H1 (cell line): Measurements from ENCODE around the gene KCNB1. TPM values are rescaled to one million over a fixed set of nuclear protein-coding genes. Genes with fewer than 3 reads are reported as not detected.

Source experiments
- CTCF ChIA-PET: fragments of 300-600 bp; sonication (Branson Sonifier 250); formaldehyde crosslinking; loops from one replicate; lab custom pipeline; 2021; ENCODE audit not compliant: partially characterized antibody; lab: Charles Lee
- POLR2A ChIA-PET: fragments of 300-600 bp; sonication (Branson Sonifier 250); formaldehyde crosslinking; loops from one replicate; lab custom pipeline; 2021; ENCODE audit warnings: inconsistent platforms; ENCODE audit not compliant: partially characterized antibody; lab: Charles Lee
- DNase-seq, 2 experiments: peaks; one replicate each; pipeline versions ENCODE4 v3.0.0 to v3.0.0-alpha.2; 2010 to 2022; ENCODE audit warnings: low spot score in 2 of 2, low read depth in 1 of 2, mixed read lengths in 1 of 2
- FAIRE-seq: peaks from 2 replicates; lab custom pipeline; 2011; peaks lifted over from hg19 to GRCh38; lab: Jason Lieb, UNC
- H2AFZ ChIP-seq: 2 replicates; pipeline ENCODE4 v1.8.1; 2012; ENCODE audit warnings: low read length, inconsistent platforms
- H2AK5ac ChIP-seq: 2 replicates; pipeline ENCODE4 v1.6.1; 2013; ENCODE audit warnings: low read depth, low read length
- H2BK120ac ChIP-seq: replicated peaks from 2 replicates; pipeline ENCODE3; 2013; ENCODE audit warnings: low read depth, low read length, inconsistent platforms
- H2BK12ac ChIP-seq: 2 replicates; pipeline ENCODE4 v1.6.1; 2013; ENCODE audit warnings: low read depth, low read length
- H2BK15ac ChIP-seq: 2 replicates; pipeline ENCODE4 v1.6.1; 2013; ENCODE audit warnings: low read length
- H2BK20ac ChIP-seq: 2 replicates; pipeline ENCODE4 v1.6.1; 2013; ENCODE audit warnings: low read length
- H2BK5ac ChIP-seq: 2 replicates; pipeline ENCODE4 v1.6.1; 2013; ENCODE audit warnings: low read depth, low read length
- H3K14ac ChIP-seq: 2 replicates; pipeline ENCODE4 v1.6.1; 2013; ENCODE audit warnings: inconsistent platforms; ENCODE audit not compliant: insufficient read length
- H3K18ac ChIP-seq: 2 replicates; pipeline ENCODE4 v1.6.1; 2013; ENCODE audit warnings: low read length; ENCODE audit errors: extremely low read depth
- H3K23ac ChIP-seq: 2 replicates; pipeline ENCODE4 v1.6.1; 2013; ENCODE audit warnings: inconsistent platforms; ENCODE audit not compliant: insufficient read length
- H3K23me2 ChIP-seq: 2 replicates; pipeline ENCODE4 v1.6.1; 2013; ENCODE audit warnings: low read depth, low read length
- H3K27ac ChIP-seq: 2 replicates; pipeline ENCODE4 v1.6.1; 2011; ENCODE audit warnings: low read depth, low read length, inconsistent platforms
- H3K27me3 ChIP-seq, 4 experiments: replicated peaks in 1 of 4; 1 replicate in 1 of 4; 2 replicates in 3 of 4; pipeline versions ENCODE4 v1.6.1 to v1.8.1; 2011 to 2013; ENCODE audit warnings: low read length in 3 of 4, mild to moderate bottlenecking in 3 of 4, inconsistent platforms in 2 of 4, mixed read lengths in 2 of 4, moderate library complexity in 1 of 4; ENCODE audit not compliant: control insufficient read depth in 3 of 4, insufficient read depth in 3 of 4; ENCODE audit errors: extremely low read depth in 1 of 4
- H3K36me3 ChIP-seq, 4 experiments: 2 replicates each; pipeline versions ENCODE4 v1.6.1 to v1.8.1; 2011 to 2013; ENCODE audit warnings: mild to moderate bottlenecking in 4 of 4, low read length in 3 of 4, moderate library complexity in 2 of 4, control low read depth in 1 of 4, inconsistent platforms in 1 of 4; ENCODE audit not compliant: insufficient read depth in 4 of 4, control insufficient read depth in 2 of 4
- H3K4ac ChIP-seq: replicated peaks from 2 replicates; pipeline ENCODE3; 2013; ENCODE audit warnings: low read length, low read depth, mixed read lengths, inconsistent platforms; ENCODE audit not compliant: insufficient read length
- H3K4me1 ChIP-seq, 4 experiments: replicated peaks in 1 of 4; 1 replicate in 1 of 4; 2 replicates in 3 of 4; pipeline versions ENCODE4 v1.6.1 to v1.8.1; 2011 to 2013; ENCODE audit warnings: low read length in 3 of 4, inconsistent platforms in 2 of 4, mixed read lengths in 1 of 4; ENCODE audit not compliant: insufficient read depth in 4 of 4, control insufficient read depth in 3 of 4
- H3K4me2 ChIP-seq, 2 experiments: 2 replicates each; pipeline versions ENCODE4 v1.6.1 to v1.8.1; 2011 to 2013; ENCODE audit warnings: low read depth in 2 of 2, low read length in 2 of 2, control low read depth in 1 of 2, inconsistent platforms in 1 of 2, mild to moderate bottlenecking in 1 of 2; ENCODE audit not compliant: insufficient read depth in 1 of 2
- H3K4me3 ChIP-seq, 4 experiments: fragments of 200-600, 300-600 bp in 1 of 4; sonication (generic), shearing (Covaris generic), sonication (Bioruptor Twin) in 1 of 4; 2 replicates each; pipeline versions ENCODE4 v1.5.1 to v1.8.1; 2011 to 2016; ENCODE audit warnings: low read length in 4 of 4, low read depth in 3 of 4, control low read depth in 2 of 4, inconsistent platforms in 2 of 4, mild to moderate bottlenecking in 2 of 4, mixed read lengths in 1 of 4, moderate library complexity in 1 of 4; ENCODE audit not compliant: insufficient read depth in 2 of 4; ENCODE audit errors: extremely low read depth in 1 of 4
- H3K56ac ChIP-seq: replicated peaks from 2 replicates; pipeline ENCODE3; 2013; ENCODE audit warnings: low read depth, mild to moderate bottlenecking, mixed read lengths, low read length, inconsistent platforms; ENCODE audit not compliant: insufficient read length
- H3K79me1 ChIP-seq: 2 replicates; pipeline ENCODE4 v1.6.1; 2013; ENCODE audit warnings: low read depth, low read length, control low read depth
- H3K79me2 ChIP-seq, 2 experiments: 2 replicates each; pipeline versions ENCODE4 v1.6.1 to v1.8.1; 2012 to 2013; ENCODE audit warnings: low read length in 2 of 2, mild to moderate bottlenecking in 2 of 2, inconsistent platforms in 1 of 2; ENCODE audit not compliant: insufficient read depth in 2 of 2, control insufficient read depth in 1 of 2
- H3K9ac ChIP-seq, 4 experiments: replicated peaks in 1 of 4; 1 replicate in 1 of 4; 2 replicates in 3 of 4; pipeline versions ENCODE4 v1.6.1 to v1.8.1; 2011 to 2013; ENCODE audit warnings: low read depth in 3 of 4, low read length in 3 of 4, control low read depth in 2 of 4, mild to moderate bottlenecking in 2 of 4, moderate library complexity in 2 of 4, inconsistent platforms in 1 of 4; ENCODE audit errors: extremely low read depth in 1 of 4
- H3K9me3 ChIP-seq, 2 experiments: 2 replicates each; pipeline versions ENCODE4 v1.6.1 to v1.8.1; 2012 to 2013; ENCODE audit warnings: mild to moderate bottlenecking in 2 of 2, moderate library complexity in 2 of 2, control low read depth in 1 of 2, inconsistent platforms in 1 of 2, low read depth in 1 of 2, low read length in 1 of 2, mixed read lengths in 1 of 2; ENCODE audit not compliant: insufficient read depth in 2 of 2
- H4K20me1 ChIP-seq, 2 experiments: replicated peaks in 1 of 2; 2 replicates each; pipeline versions ENCODE3 to v1.8.1; 2011 to 2013; ENCODE audit warnings: inconsistent platforms in 2 of 2, low read length in 2 of 2, mild to moderate bottlenecking in 1 of 2; ENCODE audit not compliant: insufficient read depth in 2 of 2, control insufficient read depth in 1 of 2
- H4K5ac ChIP-seq: 2 replicates; pipeline ENCODE4 v1.6.1; 2013; ENCODE audit warnings: low read length, low read depth, mixed read lengths, inconsistent platforms; ENCODE audit not compliant: insufficient read length
- H4K8ac ChIP-seq: 2 replicates; pipeline ENCODE4 v1.8.0; 2013; ENCODE audit warnings: mild to moderate bottlenecking, moderate library complexity, low read length, inconsistent platforms; ENCODE audit not compliant: insufficient read depth; ENCODE audit errors: extremely low read depth
- H4K91ac ChIP-seq: replicated peaks from 2 replicates; pipeline ENCODE3; 2013; ENCODE audit warnings: low read length, mixed read lengths, inconsistent platforms; ENCODE audit not compliant: insufficient read length
- ASH2L ChIP-seq: fragments of 200-600, 300-600 bp; sonication (generic); IDR thresholded peaks from one replicate; pipeline ENCODE4 v1.7.1; 2017; ENCODE audit warnings: low read length
- HDAC2 ChIP-seq, 2 experiments: fragments of 300-600 bp in 1 of 2; sonication (generic) in 1 of 2; IDR thresholded peaks; 2 replicates each; pipeline ENCODE4 v1.6.1; 2011 to 2012; ENCODE audit warnings: low read depth in 2 of 2, low read length in 2 of 2, mild to moderate bottlenecking in 2 of 2, moderate library complexity in 2 of 2, borderline replicate concordance in 1 of 2, inconsistent platforms in 1 of 2
- SIN3A ChIP-seq, 2 experiments: IDR thresholded peaks in 1 of 2; conservative IDR thresholded peaks in 1 of 2; 2 replicates each; pipeline ENCODE4 v1.6.1; 2011 to 2012; ENCODE audit warnings: low read length in 2 of 2, improper control_type of control experiment in 1 of 2, low read depth in 1 of 2, mild to moderate bottlenecking in 1 of 2
- WGBS, 2 experiments: shearing (Covaris generic) in 1 of 2; methylation state at CpG; one replicate each; pipeline versions ENCODE4 v1.1.6 to v1.1.7; 2013 to 2015; ENCODE audit warnings: low lambda C conversion rate in 2 of 2, mixed read lengths in 2 of 2, inconsistent platforms in 1 of 2, low coverage in 1 of 2, missing lambda C conversion rate in 1 of 2; ENCODE audit not compliant: insufficient replicate concordance in 2 of 2, insufficient coverage in 1 of 2, insufficient read length in 1 of 2; ENCODE audit errors: extremely low coverage in 1 of 2, missing lambda C conversion rate in 1 of 2; 5-methylcytosine and 5-hydroxymethylcytosine counted together
- polyA plus RNA-seq, 7 experiments: library from polyadenylated mRNA; depleted of rRNA in 3 of 7; stranded (reverse) in 5 of 7; unstranded in 2 of 7; fragments of >200 nt in 5 of 7; fragments of 200-250 nt in 2 of 7; gene quantifications; 1 replicate in 5 of 7; 2 replicates in 1 of 7; 4 replicates in 1 of 7; pipeline versions ENCODE4 v1.2.1 to v1.2.3, GENCODE V29; 2011 to 2013; ENCODE audit warnings: missing spikeins in 2 of 7, mixed read lengths in 2 of 7
- total RNA-seq: library from RNA; stranded (reverse); fragmentation: NEBNext Ultra II Directional; extraction: Animal tissue kit (Norgen Biotek cat#: 25700); gene quantifications from 2 replicates; pipeline ENCODE4 v1.2.1, GENCODE V29; 2021

KCNB1 gene
- total and polyA plus RNA-seq, 2 of the 8 experiments (the other 6 are each of a cell fraction or from before 2014, with no cell fraction given): 0.58 to 0.67 TPM

DNA sequence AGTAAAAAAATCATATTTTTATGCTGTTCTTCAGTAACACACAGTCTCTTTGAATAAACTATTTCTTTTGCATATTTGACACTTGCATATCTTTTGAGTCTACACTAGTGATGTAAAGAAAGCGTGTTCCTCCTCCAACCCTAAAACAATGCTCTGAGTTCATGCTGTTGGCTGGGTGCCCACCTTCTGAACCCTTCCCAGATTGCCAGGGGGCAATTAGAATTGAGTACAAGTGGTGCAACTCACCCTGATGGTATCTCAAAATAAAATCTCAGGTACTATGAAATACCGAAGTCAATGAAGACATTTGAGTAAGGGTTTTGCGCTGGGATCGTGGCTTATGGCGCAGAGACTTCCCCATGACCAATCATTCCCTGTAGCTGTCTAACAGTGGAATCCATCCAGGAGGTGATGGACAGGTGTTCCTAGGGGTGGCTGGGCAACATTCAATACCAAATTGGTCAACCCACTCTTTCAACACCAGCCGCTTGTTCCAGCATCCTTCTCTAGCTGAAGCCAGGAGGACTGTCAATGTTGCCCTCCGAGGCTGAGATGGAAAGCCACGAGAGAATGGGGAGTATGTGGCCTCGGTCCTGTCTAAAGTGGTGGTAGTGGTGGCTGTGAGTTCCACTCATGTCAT is 110.3 kb downstream of the KCNB1 start:
- no peak for FAIRE-seq
- H3K79me1 ChIP-seq: no peaks in the 10 kb centered on the region
- no peak overlapping the region for H4K8ac ChIP-seq
- H3K18ac ChIP-seq: no peak overlapping the region
- no peak overlapping the region for H2BK12ac ChIP-seq
- no peak overlapping the region for H3K4me2 ChIP-seq
- H3K79me2 ChIP-seq: no peaks in the 10 kb centered on the region
- no peaks in the 10 kb centered on the region; a peak in 1 of 4 replicates for H3K9me3 ChIP-seq
- no peak overlapping the region for H3K14ac ChIP-seq
- H3K4ac ChIP-seq: no peak overlapping the region
- no peak overlapping the region for H2BK120ac ChIP-seq
- no peaks in the 10 kb centered on the region; a peak in 1 of 7 replicates for H3K4me1 ChIP-seq
- H2AFZ ChIP-seq: no peak overlapping the region
- H3K9ac ChIP-seq: no peak overlapping the region
- H2BK15ac ChIP-seq: no peak overlapping the region
- no peak for DNase-seq
- whole genome bisulfite sequencing, 2 experiments: 98% methylated on average over 9 of the region's 9 CpGs; no CpG with 5 or more reads in 1 of the 2 experiments
- no peaks in the 10 kb centered on the region for H4K20me1 ChIP-seq
- no peak overlapping the region for H3K27ac ChIP-seq
- H2BK5ac ChIP-seq: no peak overlapping the region
- no peaks in the 10 kb centered on the region for H3K36me3 ChIP-seq
- H3K23me2 ChIP-seq: no peaks in the 10 kb centered on the region; the same call in 1 of the 2 replicates
- TF ChIP-seq ASH2L: no peak
- no peak for TF ChIP-seq HDAC2 (IDR thresholded peaks at IDR 0.05; ENCODE audit: borderline replicate concordance in 1 of 2, low read depth in 2 of 2, low read length in 2 of 2)
- no peak for TF ChIP-seq SIN3A (conservative IDR thresholded peaks at IDR 0.05 in 1 of 2, IDR thresholded peaks at IDR 0.05 in 1 of 2; ENCODE audit: low read depth in 1 of 2, low read length in 2 of 2)
- no peak overlapping the region for H3K56ac ChIP-seq
- no peaks in the 10 kb centered on the region for H3K27me3 ChIP-seq
- no peak overlapping the region for H4K91ac ChIP-seq
- ChIA-PET POLR2A (interaction anchor here (1.4 kb wide), 1 partner anchor 84 kb away, joined by 3 read pairs; no protein-coding TSS in a partner anchor), CTCF (interaction anchor here (1.0 to 5.3 kb wide), 2 partner anchors 12 to 53 kb away, joined by 3 to 32 read pairs; no protein-coding TSS in a partner anchor)
- no peak overlapping the region for H2BK20ac ChIP-seq
- no peak overlapping the region for H2AK5ac ChIP-seq
- no peak overlapping the region for H4K5ac ChIP-seq
- no peak overlapping the region for H3K23ac ChIP-seq
- no peak overlapping the region for H3K4me3 ChIP-seq
